ENCODE results near the gene ACAD8. TPM values are rescaled to one million over a fixed set of nuclear protein-coding genes. Genes with fewer than 3 reads are reported as not detected.

The ACAD8 gene
- polyA plus RNA-seq, 1 of the 3 experiments (the other 2 are of a cell fraction) = 29.8 TPM

DNA sequence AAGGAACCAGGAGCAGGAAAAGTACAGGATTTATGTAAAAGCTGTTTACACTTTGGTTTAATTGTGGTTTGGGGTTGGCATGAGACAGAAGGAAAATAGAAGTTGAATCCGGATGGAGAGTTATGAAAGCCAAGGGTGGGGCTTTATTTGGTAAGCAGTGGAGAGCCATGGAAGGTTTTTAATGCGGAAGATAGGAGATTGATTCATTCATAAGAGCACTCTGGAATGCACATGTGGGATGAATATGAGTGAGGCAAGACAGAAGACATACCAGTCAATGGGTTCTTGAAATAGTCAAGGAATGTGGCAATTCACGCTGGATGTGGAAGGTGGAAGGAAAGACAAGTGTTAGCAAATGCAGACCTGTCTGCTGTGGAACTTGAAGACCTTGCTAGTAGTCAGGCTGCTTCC, 13.5 kb downstream of the ACAD8 start:
- H2AFZ ChIP-seq (ENCODE audit: low read depth) = no peak overlapping the region
- H3K79me2 ChIP-seq (ENCODE audit: insufficient read depth) = no peaks in the 10 kb centered on the region
- TF ChIP-seq GATA2 (CRISPR knock-in tag; IDR thresholded peaks at IDR 0.05) = no peak
- no peak for TF ChIP-seq RFX5 (IDR thresholded peaks at IDR 0.05; ENCODE audit: low read length)
- TF ChIP-seq MEF2A (IDR thresholded peaks at IDR 0.05; ENCODE audit: borderline replicate concordance, low read depth) = no peak
- TF ChIP-seq, protein P1, sequence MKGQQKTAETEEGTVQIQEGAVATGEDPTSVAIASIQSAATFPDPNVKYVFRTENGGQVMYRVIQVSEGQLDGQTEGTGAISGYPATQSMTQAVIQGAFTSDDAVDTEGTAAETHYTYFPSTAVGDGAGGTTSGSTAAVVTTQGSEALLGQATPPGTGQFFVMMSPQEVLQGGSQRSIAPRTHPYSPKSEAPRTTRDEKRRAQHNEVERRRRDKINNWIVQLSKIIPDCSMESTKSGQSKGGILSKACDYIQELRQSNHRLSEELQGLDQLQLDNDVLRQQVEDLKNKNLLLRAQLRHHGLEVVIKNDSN (IDR thresholded peaks at IDR 0.05; ENCODE audit: borderline replicate concordance, low read depth) = no peak
- no peak for TF ChIP-seq NRF1 (IDR thresholded peaks at IDR 0.05; ENCODE audit: low read depth, low read length)
- no peak for TF ChIP-seq POLR2AphosphoS5 (IDR thresholded peaks at IDR 0.05; ENCODE audit: low read depth, low read length)
- no peak for TF ChIP-seq FOXM1 (IDR thresholded peaks at IDR 0.05; ENCODE audit: low read depth)
- TF ChIP-seq SMC3 (IDR thresholded peaks at IDR 0.05; ENCODE audit: low read depth, low read length) = no peak
- TF ChIP-seq, protein P2, sequence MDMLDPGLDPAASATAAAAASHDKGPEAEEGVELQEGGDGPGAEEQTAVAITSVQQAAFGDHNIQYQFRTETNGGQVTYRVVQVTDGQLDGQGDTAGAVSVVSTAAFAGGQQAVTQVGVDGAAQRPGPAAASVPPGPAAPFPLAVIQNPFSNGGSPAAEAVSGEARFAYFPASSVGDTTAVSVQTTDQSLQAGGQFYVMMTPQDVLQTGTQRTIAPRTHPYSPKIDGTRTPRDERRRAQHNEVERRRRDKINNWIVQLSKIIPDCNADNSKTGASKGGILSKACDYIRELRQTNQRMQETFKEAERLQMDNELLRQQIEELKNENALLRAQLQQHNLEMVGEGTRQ (IDR thresholded peaks at IDR 0.05; ENCODE audit: borderline replicate concordance, low read depth, low read length) = no peak
- TF ChIP-seq, protein P3, sequence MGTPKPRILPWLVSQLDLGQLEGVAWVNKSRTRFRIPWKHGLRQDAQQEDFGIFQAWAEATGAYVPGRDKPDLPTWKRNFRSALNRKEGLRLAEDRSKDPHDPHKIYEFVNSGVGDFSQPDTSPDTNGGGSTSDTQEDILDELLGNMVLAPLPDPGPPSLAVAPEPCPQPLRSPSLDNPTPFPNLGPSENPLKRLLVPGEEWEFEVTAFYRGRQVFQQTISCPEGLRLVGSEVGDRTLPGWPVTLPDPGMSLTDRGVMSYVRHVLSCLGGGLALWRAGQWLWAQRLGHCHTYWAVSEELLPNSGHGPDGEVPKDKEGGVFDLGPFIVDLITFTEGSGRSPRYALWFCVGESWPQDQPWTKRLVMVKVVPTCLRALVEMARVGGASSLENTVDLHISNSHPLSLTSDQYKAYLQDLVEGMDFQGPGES (IDR thresholded peaks at IDR 0.05; ENCODE audit: low read depth, low read length) = no peak
- TF ChIP-seq, protein P4, sequence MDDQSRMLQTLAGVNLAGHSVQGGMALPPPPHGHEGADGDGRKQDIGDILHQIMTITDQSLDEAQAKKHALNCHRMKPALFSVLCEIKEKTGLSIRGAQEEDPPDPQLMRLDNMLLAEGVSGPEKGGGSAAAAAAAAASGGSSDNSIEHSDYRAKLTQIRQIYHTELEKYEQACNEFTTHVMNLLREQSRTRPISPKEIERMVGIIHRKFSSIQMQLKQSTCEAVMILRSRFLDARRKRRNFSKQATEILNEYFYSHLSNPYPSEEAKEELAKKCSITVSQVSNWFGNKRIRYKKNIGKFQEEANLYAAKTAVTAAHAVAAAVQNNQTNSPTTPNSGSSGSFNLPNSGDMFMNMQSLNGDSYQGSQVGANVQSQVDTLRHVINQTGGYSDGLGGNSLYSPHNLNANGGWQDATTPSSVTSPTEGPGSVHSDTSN (IDR thresholded peaks at IDR 0.05) = no peak
- no peak for TF ChIP-seq ELF1 (IDR thresholded peaks at IDR 0.05)
- TF ChIP-seq, protein P5, sequence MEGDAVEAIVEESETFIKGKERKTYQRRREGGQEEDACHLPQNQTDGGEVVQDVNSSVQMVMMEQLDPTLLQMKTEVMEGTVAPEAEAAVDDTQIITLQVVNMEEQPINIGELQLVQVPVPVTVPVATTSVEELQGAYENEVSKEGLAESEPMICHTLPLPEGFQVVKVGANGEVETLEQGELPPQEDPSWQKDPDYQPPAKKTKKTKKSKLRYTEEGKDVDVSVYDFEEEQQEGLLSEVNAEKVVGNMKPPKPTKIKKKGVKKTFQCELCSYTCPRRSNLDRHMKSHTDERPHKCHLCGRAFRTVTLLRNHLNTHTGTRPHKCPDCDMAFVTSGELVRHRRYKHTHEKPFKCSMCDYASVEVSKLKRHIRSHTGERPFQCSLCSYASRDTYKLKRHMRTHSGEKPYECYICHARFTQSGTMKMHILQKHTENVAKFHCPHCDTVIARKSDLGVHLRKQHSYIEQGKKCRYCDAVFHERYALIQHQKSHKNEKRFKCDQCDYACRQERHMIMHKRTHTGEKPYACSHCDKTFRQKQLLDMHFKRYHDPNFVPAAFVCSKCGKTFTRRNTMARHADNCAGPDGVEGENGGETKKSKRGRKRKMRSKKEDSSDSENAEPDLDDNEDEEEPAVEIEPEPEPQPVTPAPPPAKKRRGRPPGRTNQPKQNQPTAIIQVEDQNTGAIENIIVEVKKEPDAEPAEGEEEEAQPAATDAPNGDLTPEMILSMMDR (IDR thresholded peaks at IDR 0.05) = no peak
- CTCF ChIA-PET = no interaction called here
- DNase-seq = no peak
- H3K9ac ChIP-seq = no peak overlapping the region
- H3K9me2 ChIP-seq = no peaks in the 10 kb centered on the region
- 0 out of 2 replicates have a peak, but pooled peaks cover 4% of the 10 kb centered on the region for H3K27me3 ChIP-seq (ENCODE audit: insufficient read depth)
- H3K9me3 ChIP-seq = no peaks in the 10 kb centered on the region
- peaks cover 3 to 27% of the 10 kb centered on the region in 2 experiments for H3K36me3 ChIP-seq (replicated peaks in 1 of 2; ENCODE audit: control insufficient read depth in 1 of 2, insufficient read depth in 2 of 2, low read length in 1 of 2)
- POLR2A ChIA-PET = no interaction called here
- no peak overlapping the region for H3K4me3 ChIP-seq (ENCODE audit: low read depth in 2 of 2, low read length in 1 of 2)
- no peak overlapping the region for H3K4me2 ChIP-seq
- no peak overlapping the region for H3K27ac ChIP-seq (ENCODE audit: low read depth in 2 of 2, low read length in 1 of 2)
- no peaks in the 10 kb centered on the region for H3F3A ChIP-seq (replicated peaks; ENCODE audit: insufficient read depth)
- WGBS (ENCODE audit: low lambda C conversion rate) = 56% methylated on average over 3 of the region's 3 CpGs
- no peaks in the 10 kb centered on the region; a peak in 1 of 4 replicates for H3K4me1 ChIP-seq (ENCODE audit: control insufficient read depth in 1 of 2, insufficient read depth in 2 of 2, low read depth in 1 of 2, low read length in 1 of 2)
- no peaks in the 10 kb centered on the region for H4K20me1 ChIP-seq (ENCODE audit: insufficient read depth)

Measured in SK-N-SH (cell line).